ENCODE data around the gene SINHCAF. TPM values are rescaled to one million over a fixed set of nuclear protein-coding genes. Genes with fewer than 3 reads are reported as not detected.
"Not testable (repeated sequence)": the region's sequence is repeated elsewhere in the genome, so short reads cannot be mapped to it uniquely, and the experiment has no call there.

SINHCAF gene
- polyA plus RNA-seq, 6 donors from 2014 or later = 65.6 to 89.8 (median 83.6) TPM

DNA sequence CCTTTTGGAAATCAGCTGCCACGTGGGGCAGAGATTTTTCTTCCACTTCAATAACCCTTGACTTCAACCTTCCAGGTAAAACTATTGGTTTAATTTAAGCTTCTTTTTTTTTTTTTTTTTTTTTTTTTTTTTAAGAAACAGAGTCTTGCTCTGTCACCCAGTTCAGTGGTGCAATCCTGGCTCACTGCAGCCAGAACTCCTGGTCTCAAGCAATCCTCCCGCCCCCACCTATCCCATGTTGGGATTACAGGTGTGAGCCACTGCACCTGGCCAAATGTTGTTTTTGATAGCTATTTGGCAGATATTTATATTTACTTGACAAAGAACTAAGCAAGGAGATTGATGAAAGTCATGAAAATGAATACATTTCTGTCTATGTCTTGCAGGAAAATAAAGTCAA lies 65.1 kb downstream of the SINHCAF start:
- no peaks in the 10 kb centered on the region for H3K27me3 Mint-ChIP-seq
- no peak overlapping the region for H3K4me3 Mint-ChIP-seq
- no peaks in the 10 kb centered on the region for H3K36me3 Mint-ChIP-seq
- no peak overlapping the region for H3K27ac Mint-ChIP-seq
- no peaks in the 10 kb centered on the region for H3K9me3 Mint-ChIP-seq
- DNase-seq = no peak
- ATAC-seq (ENCODE audit: low read depth in 2 of 2) = no peak
- no peaks in the 10 kb centered on the region for H3K4me1 Mint-ChIP-seq

GRCh38 chr12:31259136-31259886 lies 66.6 kb downstream of the SINHCAF start:
- no peaks in the 10 kb centered on the region for H3K9me3 Mint-ChIP-seq
- no peak for ATAC-seq (ENCODE audit: low read depth in 2 of 2)

DNA sequence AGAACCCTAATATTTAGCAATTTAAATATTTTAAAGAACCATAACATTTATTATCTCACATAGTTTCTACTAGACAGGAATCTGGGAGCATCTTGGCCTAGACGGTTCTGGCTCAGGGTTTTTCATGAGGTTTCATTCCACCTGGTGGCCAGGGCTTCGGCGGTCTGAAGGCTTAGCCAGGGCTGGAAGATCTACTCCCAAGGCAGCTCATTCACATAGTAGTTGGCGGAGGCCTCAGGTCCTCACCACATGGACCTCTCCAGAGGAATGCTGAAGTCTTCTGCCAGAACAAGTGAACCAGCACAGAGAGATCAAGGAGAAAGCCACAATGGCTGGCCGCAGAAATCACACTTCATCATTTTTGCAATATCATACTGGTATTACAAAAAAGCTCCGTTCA lies 68.2 kb downstream of the SINHCAF start:
- DNase-seq = no peak
- Mint-ChIP-seq H3K4me3 (no peak overlapping the region), H3K27ac (peak overlapping the region in 1 of 6 donors; percentile 72), H3K27me3 (no peaks in the 10 kb centered on the region), H3K36me3 (no peaks in the 10 kb centered on the region), H3K4me1 (no peaks in the 10 kb centered on the region), H3K9me3 (no peaks in the 10 kb centered on the region)
- ATAC-seq (ENCODE audit: low read depth in 2 of 2) = no peak

More at GRCh38 chr12:31259136-31259886, 66.6 kb downstream of the SINHCAF start:
- Mint-ChIP-seq H3K4me1 (no peaks in the 10 kb centered on the region), H3K27ac (no peak overlapping the region), H3K4me3 (no peak overlapping the region), H3K36me3 (no peaks in the 10 kb centered on the region), H3K27me3 (no peaks in the 10 kb centered on the region)
- DNase-seq = no peak

DNA sequence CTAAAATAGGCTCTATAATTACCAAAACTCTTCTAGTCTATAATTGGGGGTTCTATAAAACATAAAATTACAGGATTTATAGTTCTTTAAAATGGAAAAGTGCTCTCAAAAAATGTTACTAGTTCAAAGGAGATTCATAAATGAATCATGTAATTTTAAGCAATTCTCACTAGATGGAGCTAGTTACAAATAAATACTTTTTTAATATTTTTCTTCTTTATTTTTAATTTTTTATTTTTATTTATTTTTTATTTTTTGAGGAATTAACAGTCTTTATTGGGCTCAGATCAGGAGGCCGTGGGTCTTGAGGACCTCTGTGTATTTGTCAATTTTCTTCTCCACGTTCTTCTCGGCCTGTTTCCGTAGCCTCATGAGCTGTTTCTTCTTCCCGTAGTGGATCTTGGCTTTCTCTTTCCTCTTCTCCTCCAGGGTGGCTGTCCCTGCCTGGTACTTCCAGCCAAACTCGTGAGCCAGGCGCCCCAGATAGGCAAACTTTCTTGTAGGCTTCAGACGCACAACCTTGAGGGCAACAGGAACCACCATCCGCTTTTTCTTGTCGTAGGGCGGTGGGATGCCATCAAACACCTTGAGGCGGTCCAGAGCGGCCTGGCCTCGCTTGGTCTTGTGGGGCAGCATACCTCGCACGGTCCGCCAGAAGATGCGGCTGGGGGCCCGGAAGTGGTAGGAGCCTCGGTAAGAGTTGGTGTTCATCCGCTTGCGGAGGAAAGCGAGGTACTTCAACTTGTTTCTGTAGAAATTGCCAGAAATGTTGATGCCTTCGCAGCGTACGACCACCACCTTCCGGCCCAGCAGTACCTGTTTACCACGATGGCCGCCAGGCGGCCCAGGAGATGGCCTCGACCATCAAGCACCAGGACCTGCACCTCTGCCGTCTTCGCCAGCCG lies 74.0 kb downstream of the SINHCAF start:
- H3K27me3 Mint-ChIP-seq; H3K36me3 Mint-ChIP-seq; DNase-seq; ATAC-seq (ENCODE audit: low read depth in 2 of 2); H3K4me1 Mint-ChIP-seq; H3K9me3 Mint-ChIP-seq: not testable (repeated sequence)
- peak overlapping the region in 3 of 6 donors; percentile 47 to 79 (median 73) for H3K27ac Mint-ChIP-seq
- H3K4me3 Mint-ChIP-seq = peak overlapping the region; percentile 61 to 86 (median 82)

GRCh38 chr12:31250179-31250578 lies 75.8 kb downstream of the SINHCAF start:
- H3K27me3 Mint-ChIP-seq = peaks cover 0 to 8% (median 7%) of the 10 kb centered on the region in 3 donors
- no peak overlapping the region for H3K4me3 Mint-ChIP-seq
- H3K27ac Mint-ChIP-seq = peak overlapping the region in 1 of 6 donors; percentile 16
- no peaks in the 10 kb centered on the region for H3K4me1 Mint-ChIP-seq
- no peak for DNase-seq
- ATAC-seq (ENCODE audit: low read depth in 2 of 2) = no peak
- H3K36me3 Mint-ChIP-seq = no peaks in the 10 kb centered on the region
- H3K9me3 Mint-ChIP-seq = no peaks in the 10 kb centered on the region

GRCh38 chr12:31249356-31249755 lies 76.6 kb downstream of the SINHCAF start:
- Mint-ChIP-seq H3K4me1 (no peaks in the 10 kb centered on the region), H3K27ac (peak overlapping the region in 2 of 6 donors; percentile 1 to 18), H3K27me3 (peaks cover 0 to 8% (median 7%) of the 10 kb centered on the region in 3 donors), H3K9me3 (no peaks in the 10 kb centered on the region), H3K36me3 (no peaks in the 10 kb centered on the region), H3K4me3 (no peak overlapping the region)
- DNase-seq = no peak
- ATAC-seq (ENCODE audit: low read depth in 2 of 2) = no peak

DNA sequence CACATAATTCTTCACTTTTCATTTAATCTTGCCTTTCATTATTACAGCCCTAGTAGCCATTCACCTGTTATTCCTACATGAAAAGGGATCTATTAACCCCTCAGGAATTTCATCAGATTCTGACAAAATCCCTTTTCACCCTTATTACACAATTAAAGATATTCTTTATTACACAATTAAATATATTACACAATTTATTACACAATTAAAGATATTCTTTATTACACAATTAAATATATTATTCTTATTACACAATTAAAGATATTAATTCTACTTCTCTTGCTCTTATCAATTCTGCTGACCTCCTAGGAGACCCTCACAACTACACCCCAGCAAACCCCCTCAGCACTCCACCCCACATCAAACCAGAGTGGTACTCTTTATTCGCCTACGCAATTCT lies 77.1 kb downstream of the SINHCAF start:
- no peaks in the 10 kb centered on the region for H3K36me3 Mint-ChIP-seq
- no peak overlapping the region for H3K4me3 Mint-ChIP-seq
- peak overlapping the region in 1 of 6 donors; percentile 1 for H3K27ac Mint-ChIP-seq
- no peaks in the 10 kb centered on the region for H3K4me1 Mint-ChIP-seq
- ATAC-seq (ENCODE audit: low read depth in 2 of 2) (no peak), DNase-seq (no peak)
- no peaks in the 10 kb centered on the region for H3K9me3 Mint-ChIP-seq
- H3K27me3 Mint-ChIP-seq = peaks cover 0 to 8% (median 7%) of the 10 kb centered on the region in 3 donors

GRCh38 chr12:31248337-31248736 lies 77.6 kb downstream of the SINHCAF start:
- Mint-ChIP-seq H3K9me3 (no peaks in the 10 kb centered on the region), H3K4me3 (no peak overlapping the region), H3K27me3 (peaks cover 0 to 8% (median 7%) of the 10 kb centered on the region in 3 donors), H3K4me1 (no peaks in the 10 kb centered on the region), H3K36me3 (no peaks in the 10 kb centered on the region), H3K27ac (no peak overlapping the region)
- DNase-seq = no peak
- ATAC-seq (ENCODE audit: low read depth in 2 of 2) = no peak

GRCh38 chr12:31246470-31246850 lies 79.5 kb downstream of the SINHCAF start:
- Mint-ChIP-seq H3K36me3 (no peaks in the 10 kb centered on the region), H3K9me3 (no peaks in the 10 kb centered on the region), H3K27me3 (peaks cover 0 to 8% (median 7%) of the 10 kb centered on the region in 3 donors), H3K27ac (no peak overlapping the region), H3K4me3 (no peak overlapping the region), H3K4me1 (no peaks in the 10 kb centered on the region)
- no peak for DNase-seq
- no peak for ATAC-seq (ENCODE audit: low read depth in 2 of 2)

- Mint-ChIP-seq H3K9me3 (no peaks in the 10 kb centered on the region), H3K36me3 (no peaks in the 10 kb centered on the region), H3K27ac (no peak overlapping the region), H3K4me3 (no peak overlapping the region), H3K4me1 (no peaks in the 10 kb centered on the region), H3K27me3 (peaks cover 0 to 8% (median 7%) of the 10 kb centered on the region in 3 donors)
- DNase-seq (no peak), ATAC-seq (ENCODE audit: low read depth in 2 of 2) (no peak)
Measured at GRCh38 chr12:31245822-31246469, 80.0 kb downstream of the SINHCAF start.

DNA sequence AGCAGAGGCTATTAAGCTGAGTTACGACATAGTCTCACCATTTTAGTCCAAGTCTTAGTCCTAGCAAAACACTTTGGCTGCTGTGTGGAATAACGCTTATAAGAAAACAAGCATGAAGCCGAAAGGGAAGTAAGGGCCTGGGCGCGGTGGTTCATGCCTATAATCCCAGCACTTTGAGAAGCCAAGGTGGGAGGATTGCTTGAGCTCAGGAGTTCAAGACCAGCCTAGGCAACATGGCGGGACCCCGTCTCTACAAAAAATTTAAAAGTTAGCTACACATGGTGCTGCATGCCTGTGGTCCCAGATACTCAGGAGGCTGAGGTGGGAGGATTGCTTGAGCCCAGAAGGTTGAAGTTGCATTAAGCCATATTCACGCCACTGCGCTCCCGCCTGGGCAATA lies 83.5 kb downstream of the SINHCAF start:
- not testable (repeated sequence) for H3K27ac Mint-ChIP-seq; H3K27me3 Mint-ChIP-seq; H3K4me1 Mint-ChIP-seq; DNase-seq; ATAC-seq (ENCODE audit: low read depth in 2 of 2); H3K9me3 Mint-ChIP-seq; H3K36me3 Mint-ChIP-seq; H3K4me3 Mint-ChIP-seq

- Mint-ChIP-seq H3K9me3 (no peaks in the 10 kb centered on the region), H3K36me3 (no peaks in the 10 kb centered on the region), H3K4me1 (peaks cover 3 to 11% (median 5%) of the 10 kb centered on the region in 3 donors), H3K27ac (no peak overlapping the region), H3K4me3 (no peak overlapping the region), H3K27me3 (peaks cover 21 to 42% (median 33%) of the 10 kb centered on the region in 3 donors)
- peak; percentile 71 to 75 for ATAC-seq (ENCODE audit: low read depth in 2 of 2)
- peak; percentile 65 for DNase-seq
Measured at GRCh38 chr12:31238764-31239387, 87.1 kb downstream of the SINHCAF start.

GRCh38 chr12:31238333-31238732 lies 87.6 kb downstream of the SINHCAF start:
- Mint-ChIP-seq H3K27me3 (peaks cover 21 to 42% (median 34%) of the 10 kb centered on the region in 3 donors), H3K4me1 (peaks cover 3 to 11% (median 5%) of the 10 kb centered on the region in 3 donors)
- not testable (repeated sequence) for H3K36me3 Mint-ChIP-seq

More at GRCh38 chr12:31238333-31238732, 87.6 kb downstream of the SINHCAF start:
- ATAC-seq (ENCODE audit: low read depth in 2 of 2); DNase-seq; H3K27ac Mint-ChIP-seq; H3K9me3 Mint-ChIP-seq; H3K4me3 Mint-ChIP-seq: not testable (repeated sequence)

Data from naive B cell (primary cell).